22Rv1 (cell line): ENCODE data around the gene NMB.
A peak's percentile ranks its signal among the peaks of the same experiment; 100 is the strongest.

Experiments used
- ZFX ChIP-seq: fragments of 450-650 bp; IDR thresholded peaks from 2 replicates; pipeline ENCODE4 v1.6.1; 2017; ENCODE audit warnings: antibody characterized with exemption, borderline replicate concordance
- TF ChIP-seq, protein P1 (sequence below): fragments of 450-650 bp; IDR thresholded peaks from 2 replicates; pipeline ENCODE4 v1.5.1; 2017; ENCODE audit warnings: mild to moderate bottlenecking

DNA sequence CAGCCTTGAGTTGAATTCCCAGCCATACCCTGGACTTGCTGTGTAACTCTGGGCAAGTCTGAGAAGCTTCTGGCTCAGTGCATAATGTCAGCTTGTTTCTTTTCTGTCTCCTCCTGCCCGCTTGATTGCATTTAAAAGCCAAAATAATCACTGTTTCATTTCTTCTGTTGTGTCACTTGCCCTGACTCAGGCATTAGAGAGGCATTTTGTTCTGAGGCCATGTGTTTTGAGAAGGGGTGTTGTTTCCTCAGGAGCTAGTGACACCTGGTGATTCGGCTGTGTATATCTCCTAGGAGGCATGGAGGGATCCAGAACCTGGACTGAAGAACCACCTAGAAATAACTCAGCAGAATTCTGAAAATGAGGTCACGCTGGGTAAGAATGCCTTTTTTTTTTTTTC is 19.9 kb downstream of the NMB start:
- TF ChIP-seq, protein P1, sequence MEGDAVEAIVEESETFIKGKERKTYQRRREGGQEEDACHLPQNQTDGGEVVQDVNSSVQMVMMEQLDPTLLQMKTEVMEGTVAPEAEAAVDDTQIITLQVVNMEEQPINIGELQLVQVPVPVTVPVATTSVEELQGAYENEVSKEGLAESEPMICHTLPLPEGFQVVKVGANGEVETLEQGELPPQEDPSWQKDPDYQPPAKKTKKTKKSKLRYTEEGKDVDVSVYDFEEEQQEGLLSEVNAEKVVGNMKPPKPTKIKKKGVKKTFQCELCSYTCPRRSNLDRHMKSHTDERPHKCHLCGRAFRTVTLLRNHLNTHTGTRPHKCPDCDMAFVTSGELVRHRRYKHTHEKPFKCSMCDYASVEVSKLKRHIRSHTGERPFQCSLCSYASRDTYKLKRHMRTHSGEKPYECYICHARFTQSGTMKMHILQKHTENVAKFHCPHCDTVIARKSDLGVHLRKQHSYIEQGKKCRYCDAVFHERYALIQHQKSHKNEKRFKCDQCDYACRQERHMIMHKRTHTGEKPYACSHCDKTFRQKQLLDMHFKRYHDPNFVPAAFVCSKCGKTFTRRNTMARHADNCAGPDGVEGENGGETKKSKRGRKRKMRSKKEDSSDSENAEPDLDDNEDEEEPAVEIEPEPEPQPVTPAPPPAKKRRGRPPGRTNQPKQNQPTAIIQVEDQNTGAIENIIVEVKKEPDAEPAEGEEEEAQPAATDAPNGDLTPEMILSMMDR: peak; percentile 21
- TF ChIP-seq ZFX: no peak
